GM13977 (cell line): ENCODE results near the gene KIAA0586.

Source experiments
- DNase-seq: peaks from one replicate; pipeline ENCODE4 v3.0.0; 2012; ENCODE audit warnings: low spot score
- in situ Hi-C: fragments of 300-500 bp; cut with MboI; formaldehyde crosslinking; loops from one replicate; pipeline ENCODE4 v1.12.0; 2022; ENCODE audit warnings: low sequenced_read_pairs, low pct_unique_long_range_greater_than_20kb, mixed read lengths, inconsistent platforms; ENCODE audit not compliant: unreplicated experiment
- TF ChIP-seq, protein P1 (sequence below): IDR thresholded peaks from 2 replicates; pipeline ENCODE4 v1.5.1; 2012; ENCODE audit warnings: mild to moderate bottlenecking, control low read depth; ENCODE audit not compliant: insufficient read depth; ENCODE audit errors: extremely low read depth, missing control alignments

KIAA0586 gene

GRCh38 chr14:58599707-58600106, 172.2 kb downstream of the KIAA0586 start:
- DNase-seq: no peak
- TF ChIP-seq, protein P1, sequence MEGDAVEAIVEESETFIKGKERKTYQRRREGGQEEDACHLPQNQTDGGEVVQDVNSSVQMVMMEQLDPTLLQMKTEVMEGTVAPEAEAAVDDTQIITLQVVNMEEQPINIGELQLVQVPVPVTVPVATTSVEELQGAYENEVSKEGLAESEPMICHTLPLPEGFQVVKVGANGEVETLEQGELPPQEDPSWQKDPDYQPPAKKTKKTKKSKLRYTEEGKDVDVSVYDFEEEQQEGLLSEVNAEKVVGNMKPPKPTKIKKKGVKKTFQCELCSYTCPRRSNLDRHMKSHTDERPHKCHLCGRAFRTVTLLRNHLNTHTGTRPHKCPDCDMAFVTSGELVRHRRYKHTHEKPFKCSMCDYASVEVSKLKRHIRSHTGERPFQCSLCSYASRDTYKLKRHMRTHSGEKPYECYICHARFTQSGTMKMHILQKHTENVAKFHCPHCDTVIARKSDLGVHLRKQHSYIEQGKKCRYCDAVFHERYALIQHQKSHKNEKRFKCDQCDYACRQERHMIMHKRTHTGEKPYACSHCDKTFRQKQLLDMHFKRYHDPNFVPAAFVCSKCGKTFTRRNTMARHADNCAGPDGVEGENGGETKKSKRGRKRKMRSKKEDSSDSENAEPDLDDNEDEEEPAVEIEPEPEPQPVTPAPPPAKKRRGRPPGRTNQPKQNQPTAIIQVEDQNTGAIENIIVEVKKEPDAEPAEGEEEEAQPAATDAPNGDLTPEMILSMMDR: no peak
- in situ Hi-C loops: no loop called here
